ENCODE results near the gene SC5D. TPM values are rescaled to one million over a fixed set of nuclear protein-coding genes. Genes with fewer than 3 reads are reported as not detected.
A peak's percentile ranks its signal among the peaks of the same experiment; 100 is the strongest.

The SC5D gene
- polyA plus RNA-seq, 5 donors: 42.3 to 58.3 (median 47.4) TPM

- no peak for DNase-seq
Observed at GRCh38 chr11:121327553-121327952, 35.0 kb downstream of the SC5D start.

- no peak for DNase-seq
Observed at GRCh38 chr11:121328176-121328966, 35.8 kb downstream of the SC5D start.

GRCh38 chr11:121328967-121329679 is 36.6 kb downstream of the SC5D start:
- DNase-seq: no peak

GRCh38 chr11:121329781-121330395 is 37.3 kb downstream of the SC5D start:
- no peak for DNase-seq

- no peak for DNase-seq
Observed at GRCh38 chr11:121330614-121331435, 38.3 kb downstream of the SC5D start.

- DNase-seq: no peak
Observed at GRCh38 chr11:121334973-121335710, 42.6 kb downstream of the SC5D start.

- DNase-seq: no peak
Observed at GRCh38 chr11:121336279-121336937, 43.8 kb downstream of the SC5D start.

- DNase-seq: no peak
Observed at GRCh38 chr11:121337078-121337477, 44.5 kb downstream of the SC5D start.

- peak; percentile 30 to 48 for DNase-seq
Observed at GRCh38 chr11:121337740-121338272, 45.2 kb downstream of the SC5D start.

GRCh38 chr11:121338536-121338935 is 46.0 kb downstream of the SC5D start:
- DNase-seq: no peak

- no peak for DNase-seq
Observed at GRCh38 chr11:121340032-121340580, 47.5 kb downstream of the SC5D start.

- no peak for DNase-seq
Observed at GRCh38 chr11:121341609-121342008, 49.0 kb downstream of the SC5D start.

- DNase-seq: no peak
Observed at GRCh38 chr11:121344824-121345223, 52.3 kb downstream of the SC5D start.

- no peak for DNase-seq
Observed at GRCh38 chr11:121347094-121347493, 54.5 kb downstream of the SC5D start.

- no peak for DNase-seq
Observed at GRCh38 chr11:121347813-121348212, 55.2 kb downstream of the SC5D start.

- DNase-seq: no peak
Observed at GRCh38 chr11:121348220-121348875, 55.8 kb downstream of the SC5D start.

GRCh38 chr11:121349790-121350189 is 57.2 kb downstream of the SC5D start:
- DNase-seq: no peak

- no peak for DNase-seq
Observed at GRCh38 chr11:121350314-121351082, 57.9 kb downstream of the SC5D start.
